ENCODE measurements around the gene SAMD1. TPM values are rescaled to one million over a fixed set of nuclear protein-coding genes. Genes with fewer than 3 reads are reported as not detected.
A peak's percentile ranks its signal among the peaks of the same experiment; 100 is the strongest.

Gene SAMD1
- total RNA-seq, 1 experiment from 2014 or later: 108 TPM

GRCh38 chr19:14114854-14115253 is 24.3 kb upstream of the SAMD1 start:
- Histone ChIP-seq H3K23me2 (ENCODE audit: insufficient read length, low read depth, low read length, poor library complexity, severe bottlenecking) (peaks cover 16% of the 10 kb centered on the region), H4K5ac (ENCODE audit: insufficient read length, low read depth, low read length) (no peak overlapping the region), H2BK120ac (ENCODE audit: low read depth, low read length, poor library complexity, severe bottlenecking) (no peak overlapping the region), H3K4ac (ENCODE audit: low read depth, low read length) (no peak overlapping the region), H2BK20ac (ENCODE audit: low read depth, low read length, poor library complexity, severe bottlenecking) (no peak overlapping the region), H3K27me3 (ENCODE audit: insufficient read depth, low read length) (no peaks in the 10 kb centered on the region; the same call in 1 of the 2 replicates), H3K4me1 (ENCODE audit: insufficient read depth, low read length) (peaks cover 9% of the 10 kb centered on the region; the same call in 1 of the 2 replicates), H3K9ac (ENCODE audit: extremely low read depth, insufficient read length, low read length) (no peak overlapping the region), H2BK15ac (ENCODE audit: low read depth, low read length) (no peak overlapping the region), H3K4me2 (ENCODE audit: insufficient read depth, insufficient read length, low read length) (no peak overlapping the region), H3K18ac (ENCODE audit: insufficient read length, low read depth, low read length) (no peak overlapping the region), H3K23ac (ENCODE audit: insufficient read length, low read depth, low read length) (no peak overlapping the region), H3K79me1 (ENCODE audit: insufficient read depth, low read depth, low read length, poor library complexity, severe bottlenecking) (no peaks in the 10 kb centered on the region), H4K8ac (replicated peaks; ENCODE audit: insufficient read length, low read depth, low read length) (no peak overlapping the region), H3K79me2 (ENCODE audit: insufficient read depth, low read length) (peaks cover 2% of the 10 kb centered on the region; the same call in 1 of the 2 replicates), H3T11ph (ENCODE audit: low read length) (no peak overlapping the region), H4K20me1 (ENCODE audit: control insufficient read depth, insufficient read depth, insufficient read length) (no peaks in the 10 kb centered on the region), H3K56ac (ENCODE audit: insufficient read length, low read depth, low read length) (no peak overlapping the region), H3K14ac (ENCODE audit: insufficient read depth, low read length) (no peak overlapping the region), H2BK12ac (ENCODE audit: insufficient read length, low read depth, low read length) (no peak overlapping the region), H2BK5ac (ENCODE audit: insufficient read length, low read length) (no peak overlapping the region), H2AK5ac (ENCODE audit: insufficient read length, low read length) (no peak overlapping the region), H2AFZ (ENCODE audit: low read length) (no peak overlapping the region), H3K27ac (ENCODE audit: insufficient read length, low read depth, low read length) (no peak overlapping the region), H4K91ac (ENCODE audit: insufficient read length, low read depth, low read length) (no peak overlapping the region), H3K9me3 (ENCODE audit: control insufficient read depth, low read depth, low read length) (no peaks in the 10 kb centered on the region)
- Mint-ChIP-seq H3K4me1 (peaks cover 40 to 44% of the 10 kb centered on the region in 2 experiments), H3K4me3 (peak overlapping the region in 1 of 2 experiments; percentile 60; a peak in 2 of 5 replicates), H3K9me3 (no peaks in the 10 kb centered on the region), H3K27me3 (ENCODE audit: low read depth) (peaks cover 2% of the 10 kb centered on the region; the same call in 1 of the 2 replicates), H3K27ac (no peak overlapping the region), H3K36me3 (ENCODE audit: insufficient read depth in 1 of 3, low read depth in 3 of 3) (peaks cover 0 to 2% (median 1%) of the 10 kb centered on the region in 3 experiments; a peak in 5 of 7 replicates)
- WGBS (ENCODE audit: extremely low coverage, insufficient read length, low lambda C conversion rate): no CpG with 5 or more reads among the region's 9 CpGs
- TF ChIP-seq, protein P1, sequence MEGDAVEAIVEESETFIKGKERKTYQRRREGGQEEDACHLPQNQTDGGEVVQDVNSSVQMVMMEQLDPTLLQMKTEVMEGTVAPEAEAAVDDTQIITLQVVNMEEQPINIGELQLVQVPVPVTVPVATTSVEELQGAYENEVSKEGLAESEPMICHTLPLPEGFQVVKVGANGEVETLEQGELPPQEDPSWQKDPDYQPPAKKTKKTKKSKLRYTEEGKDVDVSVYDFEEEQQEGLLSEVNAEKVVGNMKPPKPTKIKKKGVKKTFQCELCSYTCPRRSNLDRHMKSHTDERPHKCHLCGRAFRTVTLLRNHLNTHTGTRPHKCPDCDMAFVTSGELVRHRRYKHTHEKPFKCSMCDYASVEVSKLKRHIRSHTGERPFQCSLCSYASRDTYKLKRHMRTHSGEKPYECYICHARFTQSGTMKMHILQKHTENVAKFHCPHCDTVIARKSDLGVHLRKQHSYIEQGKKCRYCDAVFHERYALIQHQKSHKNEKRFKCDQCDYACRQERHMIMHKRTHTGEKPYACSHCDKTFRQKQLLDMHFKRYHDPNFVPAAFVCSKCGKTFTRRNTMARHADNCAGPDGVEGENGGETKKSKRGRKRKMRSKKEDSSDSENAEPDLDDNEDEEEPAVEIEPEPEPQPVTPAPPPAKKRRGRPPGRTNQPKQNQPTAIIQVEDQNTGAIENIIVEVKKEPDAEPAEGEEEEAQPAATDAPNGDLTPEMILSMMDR (conservative IDR thresholded peaks at IDR 0.05): peak; percentile 77
- DNase-seq: peak; percentile 67
